ENCODE measurements around the gene COL19A1. TPM values are rescaled to one million over a fixed set of nuclear protein-coding genes. Genes with fewer than 3 reads are reported as not detected.

The COL19A1 gene
- total and polyA plus RNA-seq, 9 of the 15 experiments (the other 6 are each of a cell fraction or from before 2014, with no cell fraction given): not detected

DNA sequence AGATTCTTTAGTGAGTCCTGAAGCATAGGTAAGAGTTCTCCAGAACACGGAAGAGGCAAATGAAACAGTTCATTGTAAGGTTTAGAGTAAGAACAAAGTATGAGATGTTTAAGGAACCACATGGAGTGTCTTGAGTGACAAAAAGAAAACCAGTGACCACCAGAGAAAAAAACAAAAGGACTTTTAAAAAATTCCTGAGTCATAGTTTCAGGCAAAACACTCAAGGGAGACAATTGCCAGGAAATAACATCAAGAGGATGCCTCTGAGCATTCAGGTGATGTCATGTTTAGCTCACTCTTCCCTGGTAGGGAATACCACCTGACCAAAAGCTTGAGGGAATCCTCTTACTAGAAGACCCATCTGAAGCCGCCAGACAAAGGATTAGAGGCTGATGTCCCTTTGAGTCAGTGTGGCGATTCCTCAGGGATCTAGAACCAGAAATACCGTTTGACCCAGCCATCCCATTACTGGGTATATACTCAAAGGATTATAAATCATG is 110.3 kb downstream of the COL19A1 start:
- no peaks in the 10 kb centered on the region for H3K9me1 ChIP-seq (ENCODE audit: control insufficient read depth, insufficient read depth, low read length)
- ChIA-PET CTCF (ENCODE audit: low intra/inter-chr PET ratio) (no interaction called here), POLR2A (no interaction called here)
- no peak overlapping the region for H3K27ac ChIP-seq (ENCODE audit: extremely low read depth, low read depth, low read length)
- DNase-seq (ENCODE audit: extremely low read depth in 1 of 4, low spot score in 3 of 4) (no peak), ATAC-seq (no peak), FAIRE-seq (no peak)
- BruUV-seq (replicated peaks): no TSS peak
- TF ChIP-seq STAG1 (CRISPR knock-in tag; IDR thresholded peaks at IDR 0.05; ENCODE audit: borderline replicate concordance) (no peak), ELF4 (CRISPR knock-in tag; IDR thresholded peaks at IDR 0.05) (no peak), HNRNPLL (IDR thresholded peaks at IDR 0.05; ENCODE audit: low read depth, low read length, poor library complexity, severe bottlenecking) (no peak), SMARCA5 (IDR thresholded peaks at IDR 0.05) (no peak), GATAD2A (IDR thresholded peaks at IDR 0.05) (no peak), RBM34 (IDR thresholded peaks at IDR 0.05; ENCODE audit: borderline replicate concordance, insufficient read depth, low read length) (no peak), TAF1 (IDR thresholded peaks at IDR 0.05; ENCODE audit: control insufficient read depth, extremely low read depth, insufficient read depth, low read length, severe bottlenecking) (no peak), RBM39 (optimal IDR thresholded peaks at IDR 0.05; ENCODE audit: low read depth, low read length) (no peak), FOXA3 (CRISPR knock-in tag; conservative IDR thresholded peaks at IDR 0.05 in 1 of 2, IDR thresholded peaks at IDR 0.05 in 1 of 2) (no peak), ZNF354B (CRISPR knock-in tag; IDR thresholded peaks at IDR 0.05) (no peak), ZFP1 (CRISPR knock-in tag; IDR thresholded peaks at IDR 0.05) (no peak)
- TF ChIP-seq, protein P1, sequence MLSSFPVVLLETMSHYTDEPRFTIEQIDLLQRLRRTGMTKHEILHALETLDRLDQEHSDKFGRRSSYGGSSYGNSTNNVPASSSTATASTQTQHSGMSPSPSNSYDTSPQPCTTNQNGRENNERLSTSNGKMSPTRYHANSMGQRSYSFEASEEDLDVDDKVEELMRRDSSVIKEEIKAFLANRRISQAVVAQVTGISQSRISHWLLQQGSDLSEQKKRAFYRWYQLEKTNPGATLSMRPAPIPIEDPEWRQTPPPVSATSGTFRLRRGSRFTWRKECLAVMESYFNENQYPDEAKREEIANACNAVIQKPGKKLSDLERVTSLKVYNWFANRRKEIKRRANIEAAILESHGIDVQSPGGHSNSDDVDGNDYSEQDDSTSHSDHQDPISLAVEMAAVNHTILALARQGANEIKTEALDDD (IDR thresholded peaks at IDR 0.05): no peak
- TF ChIP-seq, protein P2, sequence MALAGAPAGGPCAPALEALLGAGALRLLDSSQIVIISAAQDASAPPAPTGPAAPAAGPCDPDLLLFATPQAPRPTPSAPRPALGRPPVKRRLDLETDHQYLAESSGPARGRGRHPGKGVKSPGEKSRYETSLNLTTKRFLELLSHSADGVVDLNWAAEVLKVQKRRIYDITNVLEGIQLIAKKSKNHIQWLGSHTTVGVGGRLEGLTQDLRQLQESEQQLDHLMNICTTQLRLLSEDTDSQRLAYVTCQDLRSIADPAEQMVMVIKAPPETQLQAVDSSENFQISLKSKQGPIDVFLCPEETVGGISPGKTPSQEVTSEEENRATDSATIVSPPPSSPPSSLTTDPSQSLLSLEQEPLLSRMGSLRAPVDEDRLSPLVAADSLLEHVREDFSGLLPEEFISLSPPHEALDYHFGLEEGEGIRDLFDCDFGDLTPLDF (CRISPR knock-in tag; IDR thresholded peaks at IDR 0.05): no peak
- TF ChIP-seq, protein P3, sequence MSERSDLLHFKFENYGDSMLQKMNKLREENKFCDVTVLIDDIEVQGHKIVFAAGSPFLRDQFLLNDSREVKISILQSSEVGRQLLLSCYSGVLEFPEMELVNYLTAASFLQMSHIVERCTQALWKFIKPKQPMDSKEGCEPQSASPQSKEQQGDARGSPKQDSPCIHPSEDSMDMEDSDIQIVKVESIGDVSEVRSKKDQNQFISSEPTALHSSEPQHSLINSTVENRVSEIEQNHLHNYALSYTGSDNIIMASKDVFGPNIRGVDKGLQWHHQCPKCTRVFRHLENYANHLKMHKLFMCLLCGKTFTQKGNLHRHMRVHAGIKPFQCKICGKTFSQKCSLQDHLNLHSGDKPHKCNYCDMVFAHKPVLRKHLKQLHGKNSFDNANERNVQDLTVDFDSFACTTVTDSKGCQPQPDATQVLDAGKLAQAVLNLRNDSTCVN (CRISPR knock-in tag; IDR thresholded peaks at IDR 0.05): no peak
- TF ChIP-seq, protein P4, sequence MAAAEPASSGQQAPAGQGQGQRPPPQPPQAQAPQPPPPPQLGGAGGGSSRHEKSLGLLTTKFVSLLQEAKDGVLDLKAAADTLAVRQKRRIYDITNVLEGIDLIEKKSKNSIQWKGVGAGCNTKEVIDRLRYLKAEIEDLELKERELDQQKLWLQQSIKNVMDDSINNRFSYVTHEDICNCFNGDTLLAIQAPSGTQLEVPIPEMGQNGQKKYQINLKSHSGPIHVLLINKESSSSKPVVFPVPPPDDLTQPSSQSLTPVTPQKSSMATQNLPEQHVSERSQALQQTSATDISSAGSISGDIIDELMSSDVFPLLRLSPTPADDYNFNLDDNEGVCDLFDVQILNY (CRISPR knock-in tag; IDR thresholded peaks at IDR 0.05): no peak
- TF ChIP-seq, protein P5, sequence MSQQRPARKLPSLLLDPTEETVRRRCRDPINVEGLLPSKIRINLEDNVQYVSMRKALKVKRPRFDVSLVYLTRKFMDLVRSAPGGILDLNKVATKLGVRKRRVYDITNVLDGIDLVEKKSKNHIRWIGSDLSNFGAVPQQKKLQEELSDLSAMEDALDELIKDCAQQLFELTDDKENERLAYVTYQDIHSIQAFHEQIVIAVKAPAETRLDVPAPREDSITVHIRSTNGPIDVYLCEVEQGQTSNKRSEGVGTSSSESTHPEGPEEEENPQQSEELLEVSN (IDR thresholded peaks at IDR 0.05; ENCODE audit: borderline replicate concordance in 1 of 2, extremely low read depth in 1 of 2, insufficient read depth in 1 of 2, insufficient read length in 1 of 2, low read depth in 1 of 2, low read length in 1 of 2, poor library complexity in 1 of 2, severe bottlenecking in 1 of 2): no peak
- intact Hi-C loops (cut with micrococcal nuclease): no loop called here
- H2AFZ ChIP-seq (ENCODE audit: low read depth, low read length): no peak overlapping the region
- H3K4me2 ChIP-seq (ENCODE audit: insufficient read depth, low read length): no peak overlapping the region
- no peaks in the 10 kb centered on the region for H3K9me3 ChIP-seq (replicated peaks; ENCODE audit: control insufficient read depth, insufficient read depth, low read depth, low read length)
- in situ Hi-C loops (cut with MboI): no loop called here
- 4% methylated on average over 4 of the region's 4 CpGs for WGBS (ENCODE audit: insufficient coverage, low coverage, missing lambda C conversion rate)
- no peaks in the 10 kb centered on the region for H3K36me3 ChIP-seq (ENCODE audit: control insufficient read depth, insufficient read depth, low read length)
- H3K4me1 ChIP-seq (replicated peaks in 1 of 2; ENCODE audit: control insufficient read depth in 2 of 2, insufficient read depth in 2 of 2, low read length in 2 of 2): no peaks in the 10 kb centered on the region
- H3K4me3 ChIP-seq: no peak overlapping the region
- no peaks in the 10 kb centered on the region for H4K20me1 ChIP-seq (replicated peaks; ENCODE audit: control insufficient read depth, insufficient read depth, low read length)
- no peak overlapping the region for H3K9ac ChIP-seq (ENCODE audit: insufficient read depth in 1 of 2, low read depth in 2 of 2, low read length in 2 of 2)
- no peaks in the 10 kb centered on the region for H3K79me2 ChIP-seq (ENCODE audit: control insufficient read depth, insufficient read depth, low read length)
- H3K27me3 ChIP-seq (ENCODE audit: control insufficient read depth in 2 of 2, insufficient read depth in 2 of 2, low read length in 2 of 2): no peaks in the 10 kb centered on the region
